AG04450 (cell line): ENCODE data around the gene DESI1. TPM values are rescaled to one million over a fixed set of nuclear protein-coding genes. Genes with fewer than 3 reads are reported as not detected.
"Not testable (repeated sequence)": the region's sequence is repeated elsewhere in the genome, so short reads cannot be mapped to it uniquely, and the experiment has no call there.

ENCODE experiments used
- CTCF ChIA-PET: fragments of 300-600, 350-600 bp; formaldehyde crosslinking; extraction: SDS; loops from one replicate; lab custom pipeline; 2022; ENCODE audit warnings: antibody characterized with exemption, inconsistent platforms; lab: Charles Lee
- POLR2A ChIA-PET: fragments of 350-600 bp; formaldehyde crosslinking; extraction: SDS; loops from one replicate; lab custom pipeline; 2021; ENCODE audit warnings: antibody characterized with exemption, inconsistent platforms; lab: Yijun Ruan, JAX
- DNase-seq: peaks from one replicate; pipeline ENCODE4 v3.0.0-alpha.2; 2011; ENCODE audit warnings: low read depth, low spot score
- H3K27ac ChIP-seq: one replicate; pipeline ENCODE4 v1.5.1; 2012; ENCODE audit warnings: low read depth, low read length, control low read depth
- H3K27me3 ChIP-seq: one replicate; pipeline ENCODE4 v1.6.0; 2012; ENCODE audit warnings: low read length; ENCODE audit not compliant: control insufficient read depth, insufficient read depth
- H3K4me3 ChIP-seq: 2 replicates; pipeline ENCODE4 v1.5.1; 2011; ENCODE audit warnings: mild to moderate bottlenecking, low read depth, low read length, control low read depth
- H3K9me3 ChIP-seq: 2 replicates; pipeline ENCODE4 v1.5.1; 2012; ENCODE audit warnings: low read length; ENCODE audit not compliant: control insufficient read depth, insufficient read depth
- CTCF ChIP-seq: IDR thresholded peaks from 2 replicates; pipeline ENCODE4 v1.5.1; 2011; ENCODE audit warnings: low read depth, low read length, control low read depth, inconsistent platforms
- polyA plus RNA-seq: library from polyadenylated mRNA; depleted of rRNA; stranded (reverse); fragments of >200 nt; gene quantifications from 2 replicates; pipeline ENCODE4 v1.2.3, GENCODE V29; 2011

DESI1 gene
- polyA plus RNA-seq, 1 experiment, result 22.3 TPM

- no peak for TF ChIP-seq CTCF
- no peaks in the 10 kb centered on the region for H3K27me3 ChIP-seq
- H3K9me3 ChIP-seq, result no peaks in the 10 kb centered on the region
- ChIA-PET POLR2A (interaction anchor here (0.9 to 1.7 kb wide), 2 partner anchors 29 to 33 kb away, joined by 3 to 9 read pairs; partner anchors contain the start of gene PMM1), CTCF (interaction anchor here (0.6 to 1.4 kb wide), 4 partner anchors 25 to 137 kb away, joined by 3 to 4 read pairs (median 3); no protein-coding TSS in a partner anchor)
- peak overlapping the region; percentile 84 for H3K4me3 ChIP-seq
- no peak overlapping the region for H3K27ac ChIP-seq
- no peak for DNase-seq
These were observed 60.8 kb downstream of the DESI1 start for GRCh38 chr22:41560095-41560471.

- not testable (repeated sequence) for DNase-seq, H3K4me3 ChIP-seq, H3K27ac ChIP-seq, H3K9me3 ChIP-seq, H3K27me3 ChIP-seq
- CTCF ChIA-PET, result interaction anchor here (1.0 to 3.2 kb wide), 5 partner anchors 9 to 39 kb away, joined by 3 to 9 read pairs (median 7); partner anchors contain the start of gene POLR3H
- POLR2A ChIA-PET, result interaction anchor here (1.3 to 2.4 kb wide), 5 partner anchors 8 to 63 kb away, joined by 5 to 15 read pairs (median 10); partner anchors contain the start of genes DESI1, PMM1, POLR3H and XRCC6
These were observed 62.6 kb downstream of the DESI1 start for GRCh38 chr22:41558241-41558630.

- Histone ChIP-seq H3K9me3 (no peaks in the 10 kb centered on the region), H3K27ac (peak overlapping the region; percentile 93), H3K4me3 (peak overlapping the region; percentile 17), H3K27me3 (no peaks in the 10 kb centered on the region)
- ChIA-PET CTCF (interaction anchor here (1.0 to 3.2 kb wide), 6 partner anchors 9 to 57 kb away, joined by 3 to 9 read pairs (median 5); partner anchors contain the start of gene POLR3H), POLR2A (interaction anchor here (0.6 to 2.4 kb wide), 7 partner anchors 8 to 64 kb away, joined by 3 to 15 read pairs (median 6); partner anchors contain the start of genes DESI1, PMM1, POLR3H and XRCC6)
- no peak for TF ChIP-seq CTCF
- peak; percentile 88 for DNase-seq
These were observed 63.2 kb downstream of the DESI1 start for GRCh38 chr22:41557401-41558240.

- POLR2A ChIA-PET, result interaction anchor here (0.7 to 2.4 kb wide), 4 partner anchors 10 to 494 kb away, joined by 6 to 15 read pairs (median 10); partner anchors contain the start of genes DESI1, PMM1 and XRCC6
- no peak for TF ChIP-seq CTCF
- Histone ChIP-seq H3K4me3 (no peak overlapping the region), H3K27me3 (no peaks in the 10 kb centered on the region), H3K27ac (peak overlapping the region; percentile 93), H3K9me3 (no peaks in the 10 kb centered on the region)
- DNase-seq, result no peak
- CTCF ChIA-PET, result interaction anchor here (0.6 to 3.2 kb wide), 2 partner anchors 30 to 69 kb away, joined by 3 to 8 read pairs; no protein-coding TSS in a partner anchor
These were observed 64.3 kb downstream of the DESI1 start for GRCh38 chr22:41556561-41556960.

GRCh38 chr22:41555325-41555982, 65.4 kb downstream of the DESI1 start:
- ChIA-PET CTCF (interaction anchor here (0.6 to 0.9 kb wide), 3 partner anchors 11 to 29 kb away, joined by 3 read pairs; partner anchors contain the start of gene POLR3H), POLR2A (interaction anchor here (0.5 kb wide), 1 partner anchor 608 kb away, joined by 3 read pairs; no protein-coding TSS in a partner anchor)
- no peaks in the 10 kb centered on the region for H3K9me3 ChIP-seq
- no peak overlapping the region for H3K4me3 ChIP-seq
- H3K27ac ChIP-seq, result no peak overlapping the region
- DNase-seq, result no peak
- no peaks in the 10 kb centered on the region for H3K27me3 ChIP-seq
- TF ChIP-seq CTCF, result no peak
